Astrocyte of the cerebellum (primary cell): Measurements from ENCODE around the gene PRLH.
A peak's percentile ranks its signal among the peaks of the same experiment; 100 is the strongest.

ENCODE experiments used
- DNase-seq: peaks from one replicate; pipeline ENCODE4 v3.0.0-alpha.2; 2011; ENCODE audit warnings: low read depth
- H3K4me3 ChIP-seq: 2 replicates; pipeline ENCODE4 v1.5.1; 2011; ENCODE audit warnings: mild to moderate bottlenecking, low read depth, low read length, moderate library complexity
- CTCF ChIP-seq: IDR thresholded peaks from 2 replicates; pipeline ENCODE4 v1.5.1; 2012; ENCODE audit warnings: low read length, low read depth, moderate library complexity, mild to moderate bottlenecking; ENCODE audit errors: missing control alignments
- in situ Hi-C: cut with HindIII; loops from 2 replicates; pipeline ENCODE4 v1.10.0; 2017; ENCODE audit warnings: low sequenced_read_pairs

The PRLH gene

GRCh38 chr2:237600205-237600846 is 34.0 kb downstream of the PRLH start:
- in situ Hi-C loops, result loop anchor here (5.0 kb wide), 1 partner anchor 82 kb away; no protein-coding TSS in a partner anchor
- DNase-seq, result no peak
- no peak overlapping the region for H3K4me3 ChIP-seq
- no peak for TF ChIP-seq CTCF

GRCh38 chr2:237601453-237602116 is 35.2 kb downstream of the PRLH start:
- in situ Hi-C loops, result loop anchor here (5.0 kb wide), 1 partner anchor 81 kb away; no protein-coding TSS in a partner anchor
- DNase-seq, result no peak
- no peak overlapping the region for H3K4me3 ChIP-seq
- TF ChIP-seq CTCF, result peak; percentile 14

GRCh38 chr2:237602409-237602808 is 36.0 kb downstream of the PRLH start:
- no peak overlapping the region for H3K4me3 ChIP-seq
- in situ Hi-C loops, result loop anchor here (5.0 kb wide), 1 partner anchor 80 kb away; no protein-coding TSS in a partner anchor
- no peak for TF ChIP-seq CTCF
- DNase-seq, result no peak

GRCh38 chr2:237603049-237603717 is 36.8 kb downstream of the PRLH start:
- no peak overlapping the region for H3K4me3 ChIP-seq
- DNase-seq, result no peak
- in situ Hi-C loops, result loop anchor here (5.0 kb wide), 1 partner anchor 79 kb away; no protein-coding TSS in a partner anchor
- no peak for TF ChIP-seq CTCF

GRCh38 chr2:237603718-237604362 is 37.5 kb downstream of the PRLH start:
- in situ Hi-C loops, result loop anchor here (5.0 kb wide), 1 partner anchor 78 kb away; no protein-coding TSS in a partner anchor
- TF ChIP-seq CTCF, result no peak
- no peak for DNase-seq
- no peak overlapping the region for H3K4me3 ChIP-seq

- in situ Hi-C loops, result loop anchor here (5.0 kb wide), 1 partner anchor 78 kb away; no protein-coding TSS in a partner anchor
- no peak for TF ChIP-seq CTCF
- no peak for DNase-seq
- no peak overlapping the region for H3K4me3 ChIP-seq
Observed at GRCh38 chr2:237604391-237604790, 38.0 kb downstream of the PRLH start.
